Stomach smooth muscle (tissue), 2 donors: ENCODE results near the gene RNF4.
"Not testable (repeated sequence)": the region's sequence is repeated elsewhere in the genome, so short reads cannot be mapped to it uniquely, and the experiment has no call there.

Source experiments
- H3K27ac ChIP-seq: one replicate; pipeline ENCODE4 v1.7.0; 2013; ENCODE audit warnings: mild to moderate bottlenecking, low read length, inconsistent platforms
- H3K27me3 ChIP-seq, 2 donors: one replicate each; pipeline ENCODE4 v1.7.0; 2013; ENCODE audit warnings: low read length in 2 of 2; ENCODE audit not compliant: insufficient read depth in 2 of 2, control insufficient read depth in 1 of 2
- H3K36me3 ChIP-seq, 2 donors: one replicate each; pipeline ENCODE4 v1.7.0; 2013; ENCODE audit warnings: low read length in 2 of 2; ENCODE audit not compliant: control insufficient read depth in 2 of 2, insufficient read depth in 2 of 2
- H3K4me1 ChIP-seq: one replicate; pipeline ENCODE4 v1.7.0; 2013; ENCODE audit warnings: low read length; ENCODE audit not compliant: control insufficient read depth, insufficient read depth
- H3K4me3 ChIP-seq, 2 donors: one replicate each; pipeline ENCODE4 v1.7.0; 2013; ENCODE audit warnings: low read length in 2 of 2
- H3K9ac ChIP-seq, 2 donors: one replicate each; pipeline ENCODE4 v1.7.0; 2013; ENCODE audit warnings: low read length in 2 of 2, mild to moderate bottlenecking in 1 of 2
- H3K9me3 ChIP-seq, 2 donors: one replicate each; pipeline ENCODE4 v1.7.0; 2013; ENCODE audit warnings: low read length in 2 of 2; ENCODE audit not compliant: control insufficient read depth in 2 of 2
- donor health status: healthy.
- donor health status: Pancreatic carcinoma.

The RNF4 gene

DNA sequence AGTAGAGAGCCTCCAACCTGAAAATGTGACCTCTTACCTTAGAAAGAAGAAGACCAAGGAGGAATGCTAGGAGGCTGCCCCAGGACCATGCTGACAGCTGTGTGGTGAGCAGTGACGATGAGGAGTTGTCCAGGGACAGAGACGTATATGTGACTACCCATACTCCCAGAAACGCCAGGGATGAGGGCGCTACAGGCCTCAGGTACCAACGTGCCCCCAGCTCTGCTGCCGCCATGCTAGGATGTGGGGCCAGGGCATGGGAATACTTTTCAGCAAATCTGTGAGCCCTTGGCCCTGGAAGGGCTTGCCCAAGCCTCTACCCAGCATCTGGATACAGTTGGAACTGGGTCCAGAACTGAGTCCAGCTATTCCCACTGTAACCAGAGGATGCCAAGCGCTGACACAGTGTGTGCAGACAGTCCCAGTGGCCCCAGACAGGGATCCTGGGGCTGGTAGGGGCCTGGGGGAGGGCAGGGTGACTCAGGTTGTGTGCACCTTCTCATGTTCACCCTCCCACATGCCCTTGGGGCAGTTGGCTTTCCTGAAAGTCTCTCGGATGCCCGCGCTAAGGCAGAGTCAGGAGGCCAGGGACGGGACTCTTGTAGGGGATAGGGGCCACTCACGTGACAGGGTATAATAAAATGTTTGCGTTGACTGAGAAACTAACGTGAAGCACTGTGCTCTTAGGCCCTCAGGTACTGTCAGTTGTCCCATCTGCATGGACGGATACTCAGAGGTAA lies 43.7 kb downstream of the RNF4 start:
- no peak overlapping the region for H3K4me3 ChIP-seq
- no peaks in the 10 kb centered on the region for H3K9me3 ChIP-seq
- H3K4me1 ChIP-seq = peaks cover 6% of the 10 kb centered on the region
- no peaks in the 10 kb centered on the region for H3K27me3 ChIP-seq
- no peak overlapping the region for H3K27ac ChIP-seq
- peaks cover 37 to 42% of the 10 kb centered on the region in 2 donors for H3K36me3 ChIP-seq
- H3K9ac ChIP-seq = no peak overlapping the region

DNA sequence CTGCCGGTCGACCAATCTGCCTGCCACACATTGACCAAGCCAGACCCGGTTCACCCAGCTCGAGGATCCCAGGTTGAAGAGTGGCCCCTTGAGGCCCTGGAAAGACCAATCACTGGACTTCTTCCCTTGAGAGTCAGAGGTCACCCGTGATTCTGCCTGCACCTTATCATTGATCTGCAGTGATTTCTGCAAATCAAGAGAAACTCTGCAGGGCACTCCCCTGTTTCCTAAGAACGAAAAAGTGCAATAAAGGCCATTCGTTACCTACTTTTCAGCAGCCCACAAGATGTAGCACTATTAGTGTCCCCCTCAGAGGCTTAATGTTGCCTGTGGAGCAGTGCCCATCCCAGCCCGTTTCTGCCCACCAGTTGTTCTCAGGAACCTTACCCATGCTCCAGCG lies 45.3 kb downstream of the RNF4 start:
- H3K27ac ChIP-seq, H3K4me3 ChIP-seq, H3K9ac ChIP-seq, H3K4me1 ChIP-seq, H3K27me3 ChIP-seq, H3K9me3 ChIP-seq: not testable (repeated sequence)
- peaks cover 36 to 37% of the 10 kb centered on the region in 2 donors for H3K36me3 ChIP-seq

DNA sequence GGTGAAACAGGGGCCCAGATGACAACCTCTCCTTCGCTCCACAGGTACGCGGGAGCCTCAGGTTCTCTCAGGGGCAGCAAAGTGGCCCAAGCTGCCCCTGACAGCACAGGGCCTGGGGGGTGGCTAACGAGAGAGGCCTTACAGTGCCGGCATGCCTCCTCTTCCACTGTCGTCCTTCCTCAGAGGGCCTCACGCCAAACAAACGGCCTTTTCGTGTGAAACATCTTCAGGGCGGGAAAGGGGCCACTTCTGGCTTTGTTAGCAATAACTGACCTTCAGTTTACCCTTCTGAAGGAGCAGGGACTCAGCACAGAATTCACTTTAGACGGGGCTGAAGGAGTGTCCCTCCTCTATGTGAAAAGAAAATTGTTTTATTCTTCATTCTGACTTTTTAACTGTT lies 46.0 kb downstream of the RNF4 start:
- H3K4me3 ChIP-seq, H3K27ac ChIP-seq, H3K9me3 ChIP-seq, H3K4me1 ChIP-seq, H3K27me3 ChIP-seq, H3K9ac ChIP-seq: not testable (repeated sequence)
- H3K36me3 ChIP-seq = peaks cover 36% of the 10 kb centered on the region in 2 donors

DNA sequence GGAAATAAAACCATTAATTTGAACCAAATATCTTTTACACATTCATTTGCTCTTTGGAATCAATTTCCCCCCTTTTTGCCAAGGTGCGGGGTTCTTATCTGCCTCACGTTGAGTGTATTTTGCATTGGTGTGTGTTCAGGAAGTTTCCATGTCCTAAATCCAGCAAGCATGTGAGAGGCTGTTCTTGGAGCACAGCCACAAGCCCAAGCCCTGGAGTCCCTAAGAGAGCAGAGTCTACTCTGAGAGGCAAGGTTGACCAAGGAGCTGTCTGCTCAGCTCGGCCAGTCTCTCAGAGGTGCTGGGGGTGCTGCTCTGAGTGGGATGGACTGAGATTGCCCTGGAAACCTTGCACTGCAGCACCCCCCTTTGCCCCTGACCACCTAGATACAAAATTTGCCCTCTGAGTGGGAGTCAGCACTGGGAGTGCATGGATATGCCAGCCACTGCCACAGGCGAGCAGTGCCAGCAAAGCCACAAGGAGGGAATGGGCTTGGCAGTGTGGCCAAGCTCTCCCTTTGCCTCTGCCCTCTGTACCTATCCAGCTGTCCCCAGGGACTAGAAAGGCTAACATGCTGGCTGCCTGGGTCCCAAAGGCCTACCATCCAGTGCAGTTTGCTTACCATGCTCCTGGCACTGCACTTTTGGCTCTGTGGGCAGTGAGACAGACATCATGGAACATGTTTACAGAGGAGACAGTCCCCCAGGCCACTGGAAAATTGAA lies 47.1 kb downstream of the RNF4 start:
- Histone ChIP-seq H3K4me3 (no peak overlapping the region), H3K27ac (peak overlapping the region; percentile 37), H3K27me3 (no peaks in the 10 kb centered on the region), H3K4me1 (peaks cover 6% of the 10 kb centered on the region), H3K36me3 (peaks cover 27 to 33% of the 10 kb centered on the region in 2 donors), H3K9ac (no peak overlapping the region), H3K9me3 (no peaks in the 10 kb centered on the region)

DNA sequence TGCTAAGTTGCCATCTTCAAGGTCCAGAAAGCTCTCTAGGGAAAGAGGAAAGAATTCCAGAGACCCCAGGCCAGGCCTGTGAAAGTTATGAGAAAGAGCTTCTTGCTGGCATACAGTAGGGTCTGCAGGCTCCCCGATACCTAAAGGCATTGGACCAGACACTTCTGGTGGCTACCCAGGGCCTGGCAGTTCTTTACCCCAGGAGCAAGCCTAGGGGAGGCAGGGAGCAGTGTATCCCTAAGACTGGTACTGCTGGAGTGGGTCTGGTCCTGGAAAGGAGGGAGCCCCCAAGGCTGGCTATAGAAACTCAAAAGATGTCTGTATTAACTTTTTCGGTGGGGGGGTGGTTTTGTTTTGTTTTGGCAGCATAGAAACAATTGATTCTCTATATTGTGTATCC lies 47.7 kb downstream of the RNF4 start:
- H3K9me3 ChIP-seq = no peaks in the 10 kb centered on the region
- no peaks in the 10 kb centered on the region for H3K27me3 ChIP-seq
- no peak overlapping the region for H3K27ac ChIP-seq
- no peak overlapping the region for H3K4me3 ChIP-seq
- H3K36me3 ChIP-seq = peaks cover 27 to 32% of the 10 kb centered on the region in 2 donors
- no peak overlapping the region for H3K9ac ChIP-seq
- peaks cover 6% of the 10 kb centered on the region for H3K4me1 ChIP-seq

DNA sequence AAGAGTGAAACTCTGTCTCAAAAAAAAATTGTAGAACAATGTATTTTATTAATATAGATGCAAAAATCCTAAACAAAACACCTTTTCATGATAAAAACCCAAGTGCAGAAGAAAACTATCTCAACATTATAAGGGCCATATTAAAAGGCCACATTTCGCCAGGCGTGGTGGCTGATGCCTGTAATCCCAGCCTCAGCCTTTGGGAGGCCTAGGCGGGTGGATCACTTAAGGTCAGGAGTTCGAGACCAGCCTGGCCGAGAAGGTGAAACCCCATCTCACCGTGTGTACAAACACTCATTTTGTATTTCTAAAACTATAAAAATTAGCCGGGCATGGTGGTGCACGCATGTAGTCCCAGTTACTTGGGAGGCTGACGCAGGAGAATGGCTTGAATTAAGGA lies 57.7 kb downstream of the RNF4 start:
- H3K9ac ChIP-seq = no peak overlapping the region
- no peaks in the 10 kb centered on the region for H3K4me1 ChIP-seq
- H3K27ac ChIP-seq = no peak overlapping the region
- H3K36me3 ChIP-seq = no peaks in the 10 kb centered on the region
- no peaks in the 10 kb centered on the region for H3K27me3 ChIP-seq
- H3K9me3 ChIP-seq = no peaks in the 10 kb centered on the region
- H3K4me3 ChIP-seq = no peak overlapping the region

DNA sequence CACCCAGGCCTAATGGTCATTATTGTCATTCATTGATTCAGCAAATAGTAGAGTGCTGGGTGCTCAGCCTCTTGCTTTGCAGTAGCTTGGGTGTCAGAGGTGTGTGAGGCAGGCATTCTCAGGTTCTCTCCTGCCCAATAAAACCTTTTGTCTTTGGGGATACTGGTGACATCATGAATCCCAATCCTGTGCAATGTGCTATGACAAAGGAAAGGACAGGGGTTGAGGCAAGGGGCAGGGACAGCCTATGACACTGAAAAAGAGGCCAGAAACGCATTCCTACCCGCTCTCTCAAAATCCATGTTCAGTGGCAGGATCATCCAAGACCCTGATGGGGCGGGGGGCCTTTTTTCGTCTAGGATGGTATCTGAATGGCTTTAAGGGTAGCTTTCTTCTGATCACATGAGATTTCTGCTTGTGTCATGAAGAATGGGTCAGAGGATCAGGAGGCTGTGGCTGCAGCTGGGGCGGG lies 66.0 kb downstream of the RNF4 start:
- Histone ChIP-seq H3K27me3 (no peaks in the 10 kb centered on the region), H3K36me3 (no peaks in the 10 kb centered on the region), H3K4me1 (peaks cover 23% of the 10 kb centered on the region), H3K9ac (peak overlapping the region; percentile 90 to 93), H3K27ac (peak overlapping the region; percentile 89), H3K9me3 (no peaks in the 10 kb centered on the region), H3K4me3 (peak overlapping the region; percentile 79 to 85)

DNA sequence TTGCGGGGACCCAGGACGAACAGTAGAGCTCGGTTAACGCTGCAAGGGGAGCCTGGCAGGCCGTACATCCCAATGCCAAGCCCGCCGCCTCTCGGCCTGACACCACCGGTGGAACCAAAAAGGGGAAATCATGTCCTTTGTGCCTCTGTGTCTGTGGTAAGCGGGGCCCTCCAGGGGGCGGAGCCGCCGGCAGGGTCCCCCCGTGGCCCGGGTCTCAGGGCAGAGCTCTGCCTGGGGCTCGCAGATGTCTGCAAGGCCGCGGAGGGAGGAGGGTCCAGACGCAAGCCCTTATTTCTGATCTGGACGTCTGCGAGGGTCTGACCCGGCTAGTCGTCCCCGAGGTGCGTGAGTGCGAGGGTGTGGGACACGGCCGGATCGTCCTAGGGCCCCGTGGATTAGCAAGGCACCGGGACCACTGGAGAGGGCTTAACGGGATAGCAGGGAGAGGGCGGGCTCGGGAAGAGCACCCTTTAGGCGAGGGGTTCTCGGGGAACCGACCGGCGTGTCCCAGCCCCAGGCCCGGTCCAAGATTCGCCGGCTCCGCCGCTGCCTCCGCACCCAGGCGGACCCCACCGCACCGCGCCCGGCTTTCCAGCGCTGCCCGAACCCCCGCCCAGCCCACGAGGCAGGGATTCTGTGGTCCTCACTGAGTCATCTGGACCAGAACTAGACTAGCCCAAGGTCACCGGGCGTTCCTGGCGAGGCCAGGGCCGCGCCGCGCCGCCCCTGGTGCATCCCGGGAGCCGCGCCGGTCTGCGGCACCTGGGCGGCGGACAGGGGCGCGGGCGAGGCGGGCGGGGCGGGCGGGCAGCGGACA lies 66.7 kb downstream of the RNF4 start:
- H3K36me3 ChIP-seq = no peaks in the 10 kb centered on the region

DNA sequence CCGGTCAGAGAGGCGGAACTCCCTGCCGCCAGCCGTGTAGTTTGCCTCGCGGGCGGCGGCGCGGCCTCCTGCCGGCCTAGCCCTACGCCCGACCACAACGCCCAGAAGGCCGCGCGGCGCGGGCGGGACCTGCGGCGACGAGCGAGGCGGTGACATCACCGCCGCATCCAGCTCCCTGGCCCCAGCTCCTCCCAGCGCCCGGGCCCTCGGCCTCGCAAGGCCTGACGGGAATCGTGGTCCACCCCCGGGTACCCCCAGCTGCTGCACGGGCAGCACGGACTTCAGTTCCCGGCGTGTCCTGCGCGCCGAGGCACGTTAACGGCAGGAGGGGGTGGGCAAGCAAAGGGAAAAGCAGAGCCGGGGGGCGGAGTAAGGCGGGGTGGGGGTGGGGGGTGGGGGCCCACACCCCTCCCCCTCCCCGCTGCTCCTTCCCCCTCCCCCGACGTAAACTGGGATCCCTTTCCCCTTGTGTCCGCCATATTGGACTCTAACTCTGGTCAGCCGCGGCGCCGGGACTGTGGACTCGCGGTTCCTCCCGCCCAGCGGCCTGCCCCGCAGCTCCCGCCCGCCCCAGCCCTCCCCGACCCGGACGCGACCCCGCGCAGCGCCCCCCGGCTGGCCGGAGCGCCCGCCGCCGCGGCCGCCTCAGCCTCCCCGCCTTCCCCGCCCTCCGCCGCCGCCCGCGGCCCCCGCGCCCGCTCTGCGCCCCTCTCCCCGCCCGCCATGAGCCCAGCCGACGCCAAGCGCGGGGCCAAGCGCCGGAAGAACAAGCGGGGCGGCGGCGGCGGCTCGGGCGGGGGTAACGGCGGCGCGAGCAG lies 67.5 kb downstream of the RNF4 start, which contains the start of gene FAM193A:
FAM193A (plus strand) TSS at position 455 of the 818 bp plus-strand sequence; CDS start at position 724, 269 bp downstream.
- peak within 1 kb of the TSS; percentile 79 to 85 for H3K4me3 ChIP-seq
- no peaks in the 10 kb centered on the region for H3K9me3 ChIP-seq
- peak within 1 kb of the TSS; percentile 89 for H3K27ac ChIP-seq
- H3K27me3 ChIP-seq = no peaks in the 10 kb centered on the region
- no peaks in the 10 kb centered on the region for H3K36me3 ChIP-seq
- H3K4me1 ChIP-seq = peaks cover 23% of the 10 kb centered on the region
- H3K9ac ChIP-seq = peak within 1 kb of the TSS; percentile 90 to 93

More for the DNA sequence above, 66.7 kb downstream of the RNF4 start:
- Histone ChIP-seq H3K9ac (peak overlapping the region; percentile 90 to 93), H3K4me1 (peaks cover 23% of the 10 kb centered on the region), H3K9me3 (no peaks in the 10 kb centered on the region), H3K4me3 (peak overlapping the region; percentile 79 to 85), H3K27me3 (no peaks in the 10 kb centered on the region), H3K27ac (peak overlapping the region; percentile 89)
